Mesenchymal stem cell (in vitro differentiated cells and primary cell): ENCODE measurements around the gene MYT1.

ENCODE experiments used
- DNase-seq: peaks from one replicate; pipeline ENCODE4 v3.0.0-alpha.2; 2013
- H2AFZ ChIP-seq: one replicate; pipeline ENCODE4 v1.6.1; 2013; ENCODE audit warnings: low read depth, mild to moderate bottlenecking, control low read depth, inconsistent platforms, low read length, moderate library complexity
- H2AK5ac ChIP-seq: 2 replicates; pipeline ENCODE4 v1.6.1; 2013; ENCODE audit warnings: low read length, moderate library complexity, mild to moderate bottlenecking, inconsistent platforms; ENCODE audit not compliant: severe bottlenecking
- H2BK120ac ChIP-seq: one replicate; pipeline ENCODE4 v1.6.1; 2013; ENCODE audit warnings: low read depth, mild to moderate bottlenecking, inconsistent platforms, low read length, moderate library complexity
- H2BK12ac ChIP-seq, 2 experiments: one replicate each; pipeline ENCODE4 v1.6.1; 2013; ENCODE audit warnings: inconsistent platforms in 2 of 2, low read length in 2 of 2, mild to moderate bottlenecking in 2 of 2, moderate library complexity in 2 of 2, control low read depth in 1 of 2
- H2BK15ac ChIP-seq: one replicate; pipeline ENCODE4 v1.6.1; 2013; ENCODE audit warnings: mild to moderate bottlenecking, low read depth, inconsistent platforms; ENCODE audit not compliant: poor library complexity, severe bottlenecking
- H2BK5ac ChIP-seq: 2 replicates; pipeline ENCODE4 v1.6.1; 2013; ENCODE audit warnings: low read depth, mild to moderate bottlenecking, low read length, control low read depth, inconsistent platforms; ENCODE audit not compliant: poor library complexity, severe bottlenecking
- H3K14ac ChIP-seq, 2 experiments: one replicate each; pipeline ENCODE4 v1.6.1; 2013; ENCODE audit warnings: inconsistent platforms in 2 of 2, low read length in 2 of 2, control low read depth in 1 of 2, mild to moderate bottlenecking in 1 of 2, moderate library complexity in 1 of 2
- H3K18ac ChIP-seq, 2 experiments: one replicate each; pipeline ENCODE4 v1.6.1; 2013; ENCODE audit warnings: inconsistent platforms in 2 of 2, low read length in 2 of 2, control low read depth in 1 of 2, low read depth in 1 of 2, mild to moderate bottlenecking in 1 of 2
- H3K23ac ChIP-seq, 2 experiments: one replicate each; pipeline ENCODE4 v1.6.1; 2013; ENCODE audit warnings: inconsistent platforms in 2 of 2, low read length in 2 of 2, mild to moderate bottlenecking in 2 of 2, moderate library complexity in 2 of 2, control low read depth in 1 of 2
- H3K27ac ChIP-seq: 2 replicates; pipeline ENCODE4 v1.5.1; 2013; ENCODE audit warnings: mild to moderate bottlenecking, moderate library complexity, low read length, control low read depth, inconsistent platforms; ENCODE audit not compliant: poor library complexity, severe bottlenecking
- H3K27me3 ChIP-seq, 2 experiments: 2 replicates each; pipeline versions ENCODE4 v1.6.1 to v1.7.0; 2013; ENCODE audit warnings: low read length in 2 of 2, mild to moderate bottlenecking in 2 of 2, moderate library complexity in 2 of 2, control low read depth in 1 of 2, inconsistent platforms in 1 of 2; ENCODE audit not compliant: control insufficient read depth in 1 of 2, insufficient read depth in 1 of 2
- H3K36me3 ChIP-seq, 2 experiments: 2 replicates each; pipeline versions ENCODE4 v1.6.1 to v1.7.0; 2013; ENCODE audit warnings: low read length in 2 of 2, control low read depth in 1 of 2, inconsistent platforms in 1 of 2, low read depth in 1 of 2, mild to moderate bottlenecking in 1 of 2; ENCODE audit not compliant: insufficient read depth in 2 of 2, control insufficient read depth in 1 of 2
- H3K4ac ChIP-seq, 2 experiments: one replicate each; pipeline ENCODE4 v1.6.1; 2013; ENCODE audit warnings: inconsistent platforms in 2 of 2, low read length in 2 of 2, mild to moderate bottlenecking in 2 of 2, moderate library complexity in 2 of 2, control low read depth in 1 of 2, low read depth in 1 of 2
- H3K4me1 ChIP-seq: 2 replicates; pipeline ENCODE4 v1.6.1; 2013; ENCODE audit warnings: low read depth, low read length, control low read depth; ENCODE audit not compliant: control insufficient read depth, insufficient read depth
- H3K4me2 ChIP-seq: 2 replicates; pipeline ENCODE4 v1.6.1; 2013; ENCODE audit warnings: low read length, mild to moderate bottlenecking, inconsistent platforms; ENCODE audit not compliant: poor library complexity, severe bottlenecking
- H3K4me3 ChIP-seq, 2 experiments: 2 replicates each; pipeline versions ENCODE4 v1.5.1 to v1.7.0; 2013; ENCODE audit warnings: low read length in 2 of 2, mild to moderate bottlenecking in 2 of 2, control low read depth in 1 of 2, low read depth in 1 of 2; ENCODE audit not compliant: insufficient read depth in 1 of 2
- H3K79me1 ChIP-seq: replicated peaks from 2 replicates; pipeline ENCODE4 v1.6.1; 2013; ENCODE audit warnings: mild to moderate bottlenecking, control low read depth, low read length, inconsistent platforms; ENCODE audit not compliant: poor library complexity, severe bottlenecking
- H3K9ac ChIP-seq: 2 replicates; pipeline ENCODE4 v1.7.0; 2013; ENCODE audit warnings: mild to moderate bottlenecking, low read length, moderate library complexity
- H3K9me3 ChIP-seq: 2 replicates; pipeline ENCODE4 v1.7.0; 2013; ENCODE audit warnings: mild to moderate bottlenecking, low read length; ENCODE audit not compliant: control insufficient read depth
- H4K8ac ChIP-seq: one replicate; pipeline ENCODE4 v1.6.1; 2013; ENCODE audit warnings: inconsistent platforms, mild to moderate bottlenecking, low read length, moderate library complexity
- H4K91ac ChIP-seq: one replicate; pipeline ENCODE4 v1.6.1; 2013; ENCODE audit warnings: mild to moderate bottlenecking, low read length, inconsistent platforms
- WGBS: methylation state at CpG from one replicate; pipeline ENCODE4 v1.1.7; 2013; ENCODE audit warnings: mixed read lengths; 5-methylcytosine and 5-hydroxymethylcytosine counted together

MYT1 gene

GRCh38 chr20:64182146-64182865, 18.1 kb downstream of the MYT1 start:
- WGBS: 87% methylated on average over 15 of the region's 16 CpGs
- no peak overlapping the region for H3K4me3 ChIP-seq
- H2BK120ac ChIP-seq: no peak overlapping the region
- H3K4ac ChIP-seq: no peak overlapping the region
- no peak overlapping the region for H3K23ac ChIP-seq
- H3K18ac ChIP-seq: no peak overlapping the region
- no peak overlapping the region for H2BK12ac ChIP-seq
- H2AK5ac ChIP-seq: no peak overlapping the region
- no peak overlapping the region for H3K9ac ChIP-seq
- H3K36me3 ChIP-seq: no peaks in the 10 kb centered on the region
- H3K9me3 ChIP-seq: no peaks in the 10 kb centered on the region
- H3K14ac ChIP-seq: peak overlapping the region in 1 of 2 experiments; percentile 79
- no peak overlapping the region for H3K27ac ChIP-seq
- peaks cover 2% of the 10 kb centered on the region for H3K4me1 ChIP-seq
- H4K8ac ChIP-seq: no peak overlapping the region
- no peak overlapping the region for H2BK5ac ChIP-seq
- no peak overlapping the region for H4K91ac ChIP-seq
- H3K4me2 ChIP-seq: no peak overlapping the region
- no peak for DNase-seq
- H3K79me1 ChIP-seq: no peaks in the 10 kb centered on the region
- no peak overlapping the region for H2AFZ ChIP-seq
- H3K27me3 ChIP-seq: peaks cover 16 to 17% of the 10 kb centered on the region in 2 experiments
- H2BK15ac ChIP-seq: no peak overlapping the region

- 83% methylated on average over 1 of the region's 2 CpGs for WGBS
- H3K4ac ChIP-seq: no peak overlapping the region
- H3K36me3 ChIP-seq: no peaks in the 10 kb centered on the region
- H3K79me1 ChIP-seq: no peaks in the 10 kb centered on the region
- H3K9me3 ChIP-seq: no peaks in the 10 kb centered on the region
- H3K4me2 ChIP-seq: no peak overlapping the region
- no peak overlapping the region for H4K91ac ChIP-seq
- H2BK120ac ChIP-seq: no peak overlapping the region
- no peak overlapping the region for H3K18ac ChIP-seq
- H4K8ac ChIP-seq: no peak overlapping the region
- H2BK12ac ChIP-seq: no peak overlapping the region
- no peak overlapping the region for H2BK15ac ChIP-seq
- H3K9ac ChIP-seq: no peak overlapping the region
- H3K4me1 ChIP-seq: peaks cover 2% of the 10 kb centered on the region
- no peak overlapping the region for H3K27ac ChIP-seq
- no peak overlapping the region for H2AFZ ChIP-seq
- no peak for DNase-seq
- no peak overlapping the region for H2AK5ac ChIP-seq
- no peak overlapping the region for H3K23ac ChIP-seq
- no peak overlapping the region for H3K4me3 ChIP-seq
- peaks cover 5 to 8% of the 10 kb centered on the region in 2 experiments for H3K27me3 ChIP-seq
- no peak overlapping the region for H3K14ac ChIP-seq
- H2BK5ac ChIP-seq: no peak overlapping the region
Measured at GRCh38 chr20:64183313-64183712, 19.1 kb downstream of the MYT1 start.

- Histone ChIP-seq H3K9me3 (no peaks in the 10 kb centered on the region), H3K14ac (no peak overlapping the region), H3K18ac (no peak overlapping the region), H3K9ac (no peak overlapping the region), H2AK5ac (no peak overlapping the region), H3K4me3 (no peak overlapping the region), H2BK5ac (no peak overlapping the region), H3K27me3 (peaks cover 5 to 23% of the 10 kb centered on the region in 2 experiments), H2BK12ac (no peak overlapping the region), H3K4me1 (peaks cover 11% of the 10 kb centered on the region), H3K27ac (no peak overlapping the region), H3K79me1 (no peaks in the 10 kb centered on the region), H3K4ac (no peak overlapping the region), H4K91ac (no peak overlapping the region), H3K4me2 (no peak overlapping the region), H2AFZ (no peak overlapping the region), H2BK120ac (no peak overlapping the region), H3K36me3 (no peaks in the 10 kb centered on the region), H2BK15ac (no peak overlapping the region), H3K23ac (no peak overlapping the region), H4K8ac (no peak overlapping the region)
- WGBS: 83% methylated on average over 12 of the region's 12 CpGs
- DNase-seq: no peak
Measured at GRCh38 chr20:64184795-64185194, 20.5 kb downstream of the MYT1 start.

GRCh38 chr20:64185276-64185900, 21.1 kb downstream of the MYT1 start:
- H3K79me1 ChIP-seq: no peaks in the 10 kb centered on the region
- 86% methylated on average over 9 of the region's 9 CpGs for WGBS
- H3K4ac ChIP-seq: no peak overlapping the region
- no peak overlapping the region for H3K27ac ChIP-seq
- H3K9me3 ChIP-seq: no peaks in the 10 kb centered on the region
- H2BK15ac ChIP-seq: no peak overlapping the region
- no peak overlapping the region for H2BK5ac ChIP-seq
- no peak overlapping the region for H4K91ac ChIP-seq
- no peak overlapping the region for H4K8ac ChIP-seq
- no peak overlapping the region for H2AFZ ChIP-seq
- H2AK5ac ChIP-seq: no peak overlapping the region
- H3K27me3 ChIP-seq: peaks cover 5 to 27% of the 10 kb centered on the region in 2 experiments
- H3K23ac ChIP-seq: no peak overlapping the region
- no peaks in the 10 kb centered on the region for H3K36me3 ChIP-seq
- no peak overlapping the region for H2BK120ac ChIP-seq
- no peak overlapping the region for H3K4me3 ChIP-seq
- H2BK12ac ChIP-seq: no peak overlapping the region
- no peak for DNase-seq
- H3K9ac ChIP-seq: no peak overlapping the region
- H3K4me1 ChIP-seq: peaks cover 14% of the 10 kb centered on the region
- no peak overlapping the region for H3K18ac ChIP-seq
- no peak overlapping the region for H3K14ac ChIP-seq
- H3K4me2 ChIP-seq: no peak overlapping the region
